Endothelial cell (in vitro differentiated cells): ENCODE measurements around the gene ESF1. TPM values are rescaled to one million over a fixed set of nuclear protein-coding genes. Genes with fewer than 3 reads are reported as not detected.
A peak's percentile ranks its signal among the peaks of the same experiment; 100 is the strongest.

Experiments
- DNase-seq: peaks from one replicate; pipeline ENCODE4 v3.0.0; 2021; ENCODE audit warnings: low spot score
- H3K27ac Mint-ChIP-seq: one replicate; pipeline ENCODE4 v1.8.0; 2021; ENCODE audit warnings: mixed read lengths, inconsistent platforms; ENCODE audit not compliant: unreplicated experiment
- H3K27me3 Mint-ChIP-seq: one replicate; pipeline ENCODE4 v1.8.0; 2021; ENCODE audit warnings: mild to moderate bottlenecking, moderate library complexity, mixed read lengths, inconsistent platforms; ENCODE audit not compliant: unreplicated experiment
- H3K36me3 Mint-ChIP-seq: one replicate; pipeline ENCODE4 v1.8.0; 2021; ENCODE audit warnings: mild to moderate bottlenecking, low read depth, mixed read lengths, inconsistent platforms; ENCODE audit not compliant: unreplicated experiment
- H3K4me1 Mint-ChIP-seq: one replicate; pipeline ENCODE4 v1.8.0; 2021; ENCODE audit warnings: mild to moderate bottlenecking, mixed read lengths, inconsistent platforms; ENCODE audit not compliant: unreplicated experiment
- H3K4me3 Mint-ChIP-seq: one replicate; pipeline ENCODE4 v1.8.0; 2021; ENCODE audit warnings: mild to moderate bottlenecking, mixed read lengths, inconsistent platforms; ENCODE audit not compliant: unreplicated experiment
- H3K9me3 Mint-ChIP-seq: one replicate; pipeline ENCODE4 v1.8.0; 2021; ENCODE audit warnings: mixed read lengths, inconsistent platforms; ENCODE audit not compliant: unreplicated experiment
- total RNA-seq: library from RNA; stranded (reverse); fragmentation: NEBNext Ultra II Directional; extraction: Animal tissue kit (Norgen Biotek cat#: 25700); gene quantifications from one replicate; pipeline ENCODE4 v1.2.1, GENCODE V29; 2021; ENCODE audit not compliant: unreplicated experiment
- TF ChIP-seq, protein P1 (sequence below): fragments of 200-600 bp; sonication (generic); IDR thresholded peaks from one replicate; pipeline ENCODE4 v1.5.0; 2021; ENCODE audit warnings: antibody characterized with exemption; ENCODE audit not compliant: unreplicated experiment

The ESF1 gene
- total RNA-seq, 1 donor from 2014 or later = 11.6 TPM

DNA sequence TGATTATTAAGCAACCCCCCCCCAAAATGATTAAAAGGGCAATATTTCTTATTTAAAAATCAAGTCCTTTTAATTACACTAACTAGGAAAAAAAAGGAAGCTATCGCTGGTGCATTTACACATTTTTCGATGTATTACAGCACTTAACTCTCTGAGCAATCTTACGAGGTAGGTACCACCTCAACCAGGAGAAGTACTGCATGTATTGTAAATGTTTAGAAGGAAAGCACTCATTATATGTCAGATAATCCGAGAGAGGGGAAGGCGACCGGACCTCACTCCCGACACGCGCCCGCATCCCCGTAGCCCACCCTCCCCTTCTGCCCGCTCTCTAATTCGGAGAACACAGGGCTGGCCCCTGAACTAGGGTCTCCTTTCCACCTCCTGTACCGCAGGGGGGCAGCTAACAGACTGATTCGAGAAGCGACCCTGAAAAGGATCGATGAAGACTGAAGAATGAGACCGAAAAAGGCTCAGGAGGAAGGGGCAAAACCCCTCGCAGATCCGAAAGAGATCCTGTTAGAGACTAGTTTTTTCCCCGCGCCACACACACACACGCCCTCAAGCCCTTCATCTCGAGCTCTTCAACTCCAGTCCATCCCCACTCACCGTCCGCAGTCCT is 337 bp downstream of the ESF1 start:
- Mint-ChIP-seq H3K4me3 (peak overlapping the region; percentile 100), H3K36me3 (no peaks in the 10 kb centered on the region), H3K9me3 (no peaks in the 10 kb centered on the region), H3K27ac (peak overlapping the region; percentile 94), H3K27me3 (peaks cover 2% of the 10 kb centered on the region), H3K4me1 (peaks cover 14% of the 10 kb centered on the region)
- DNase-seq = peak; percentile 25
- TF ChIP-seq, protein P1, sequence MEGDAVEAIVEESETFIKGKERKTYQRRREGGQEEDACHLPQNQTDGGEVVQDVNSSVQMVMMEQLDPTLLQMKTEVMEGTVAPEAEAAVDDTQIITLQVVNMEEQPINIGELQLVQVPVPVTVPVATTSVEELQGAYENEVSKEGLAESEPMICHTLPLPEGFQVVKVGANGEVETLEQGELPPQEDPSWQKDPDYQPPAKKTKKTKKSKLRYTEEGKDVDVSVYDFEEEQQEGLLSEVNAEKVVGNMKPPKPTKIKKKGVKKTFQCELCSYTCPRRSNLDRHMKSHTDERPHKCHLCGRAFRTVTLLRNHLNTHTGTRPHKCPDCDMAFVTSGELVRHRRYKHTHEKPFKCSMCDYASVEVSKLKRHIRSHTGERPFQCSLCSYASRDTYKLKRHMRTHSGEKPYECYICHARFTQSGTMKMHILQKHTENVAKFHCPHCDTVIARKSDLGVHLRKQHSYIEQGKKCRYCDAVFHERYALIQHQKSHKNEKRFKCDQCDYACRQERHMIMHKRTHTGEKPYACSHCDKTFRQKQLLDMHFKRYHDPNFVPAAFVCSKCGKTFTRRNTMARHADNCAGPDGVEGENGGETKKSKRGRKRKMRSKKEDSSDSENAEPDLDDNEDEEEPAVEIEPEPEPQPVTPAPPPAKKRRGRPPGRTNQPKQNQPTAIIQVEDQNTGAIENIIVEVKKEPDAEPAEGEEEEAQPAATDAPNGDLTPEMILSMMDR = no peak

DNA sequence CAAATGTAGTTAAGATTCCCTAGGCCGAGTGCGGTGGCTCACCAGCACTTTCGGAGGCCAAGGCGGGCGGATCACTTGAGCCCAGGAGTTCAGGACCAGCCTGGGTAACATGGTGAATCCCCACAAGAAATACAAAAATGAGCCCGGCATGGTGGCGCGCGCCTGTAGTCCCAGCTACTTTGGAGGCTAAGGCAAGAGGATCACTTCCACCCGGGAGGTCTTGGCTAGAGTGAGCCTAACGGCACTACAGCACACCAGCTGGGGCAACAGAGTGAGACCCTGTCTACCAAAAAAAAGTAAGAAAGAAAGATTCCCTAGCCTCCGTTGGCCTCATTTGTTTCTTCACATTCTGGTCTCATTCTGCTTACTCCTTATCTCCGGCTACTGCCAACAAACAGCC is 1.2 kb downstream of the ESF1 start:
- TF ChIP-seq, protein P1 = no peak
- Mint-ChIP-seq H3K27ac (no peak overlapping the region), H3K4me3 (no peak overlapping the region), H3K4me1 (peaks cover 14% of the 10 kb centered on the region), H3K27me3 (peaks cover 2% of the 10 kb centered on the region), H3K36me3 (no peaks in the 10 kb centered on the region), H3K9me3 (no peaks in the 10 kb centered on the region)
- no peak for DNase-seq

DNA sequence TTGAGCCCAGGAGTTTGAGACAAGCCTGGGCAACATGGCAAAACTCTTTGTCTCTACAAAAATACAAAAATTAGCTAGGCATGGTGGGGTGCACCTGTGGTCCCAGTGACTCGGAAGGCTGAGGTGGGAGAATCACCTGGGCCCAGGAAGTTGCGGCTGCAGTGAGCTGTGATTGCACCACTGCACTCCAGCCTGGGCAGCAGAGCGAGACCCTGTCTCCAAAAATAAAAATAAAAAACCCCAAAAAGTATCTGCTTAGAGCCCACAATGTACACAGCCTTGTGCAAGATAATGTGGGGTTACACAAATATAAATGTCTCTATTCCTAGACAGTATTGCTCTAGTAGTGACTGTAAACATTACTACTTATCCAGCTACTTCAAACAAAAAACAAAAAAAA is 5.9 kb downstream of the ESF1 start:
- H3K4me3 Mint-ChIP-seq = no peak overlapping the region
- no peak for DNase-seq
- TF ChIP-seq, protein P1 = no peak
- H3K27me3 Mint-ChIP-seq = no peaks in the 10 kb centered on the region
- H3K27ac Mint-ChIP-seq = no peak overlapping the region
- H3K9me3 Mint-ChIP-seq = no peaks in the 10 kb centered on the region
- H3K4me1 Mint-ChIP-seq = no peaks in the 10 kb centered on the region
- H3K36me3 Mint-ChIP-seq = peaks cover 4% of the 10 kb centered on the region

DNA sequence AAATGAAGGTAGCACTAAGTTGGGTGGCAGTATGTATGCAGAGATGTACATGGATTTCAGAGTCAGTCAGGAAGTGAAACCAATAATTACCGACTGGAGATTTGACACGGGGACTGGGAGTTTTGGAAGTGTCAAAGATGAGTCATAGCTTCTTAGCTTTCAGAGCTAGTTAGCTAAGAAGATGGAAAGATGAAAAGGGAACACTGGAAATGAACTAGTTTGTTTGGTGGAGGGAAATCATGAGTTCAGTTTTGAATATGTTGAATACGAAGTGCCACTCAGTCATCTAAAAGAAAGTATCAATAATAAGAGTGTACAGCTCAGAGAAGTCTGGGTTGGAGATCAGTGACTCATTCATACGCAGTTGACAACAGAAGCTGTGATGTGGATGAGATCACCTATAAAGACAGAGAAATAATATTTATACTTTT is 7.5 kb downstream of the ESF1 start:
- H3K4me3 Mint-ChIP-seq = no peak overlapping the region
- H3K27ac Mint-ChIP-seq = no peak overlapping the region

DNA sequence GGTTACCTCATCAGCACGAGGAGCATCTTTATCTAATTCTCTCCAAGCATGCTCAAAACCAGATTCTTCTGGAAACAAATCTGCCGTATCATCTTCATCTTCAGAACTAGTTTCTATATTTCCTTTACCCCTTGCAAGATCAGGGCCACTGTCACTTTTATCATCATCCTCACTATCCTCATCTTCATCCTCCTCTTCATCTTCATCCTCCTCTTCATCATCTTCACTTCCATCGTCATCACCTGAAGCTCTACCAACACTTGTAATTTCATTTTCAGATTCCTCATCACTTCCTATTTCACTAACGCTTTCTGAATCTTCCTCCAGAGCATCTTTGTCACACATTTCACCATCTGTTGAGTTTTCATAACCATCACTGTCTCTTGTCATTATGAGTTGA is 8.9 kb downstream of the ESF1 start:
- Mint-ChIP-seq H3K27ac (no peak overlapping the region), H3K4me3 (no peak overlapping the region), H3K4me1 (no peaks in the 10 kb centered on the region), H3K36me3 (peaks cover 8% of the 10 kb centered on the region), H3K27me3 (no peaks in the 10 kb centered on the region), H3K9me3 (no peaks in the 10 kb centered on the region)
- TF ChIP-seq, protein P1 = no peak
- no peak for DNase-seq

More for the DNA sequence above, 7.5 kb downstream of the ESF1 start:
- H3K36me3 Mint-ChIP-seq = peaks cover 8% of the 10 kb centered on the region
- no peaks in the 10 kb centered on the region for H3K27me3 Mint-ChIP-seq
- DNase-seq = no peak
- H3K9me3 Mint-ChIP-seq = no peaks in the 10 kb centered on the region
- TF ChIP-seq, protein P1 = no peak
- no peaks in the 10 kb centered on the region for H3K4me1 Mint-ChIP-seq
